ENCODE data around the gene AGO3.

AGO3 gene

GRCh38 chr1:36084497-36085115 is 153.7 kb downstream of the AGO3 start:
- DNase-seq = no peak

- no peak for DNase-seq
Observed at GRCh38 chr1:36085126-36085525, 154.2 kb downstream of the AGO3 start.

GRCh38 chr1:36085686-36086526 is 155.0 kb downstream of the AGO3 start:
- no peak for DNase-seq

GRCh38 chr1:36086529-36087232 is 155.8 kb downstream of the AGO3 start:
- no peak for DNase-seq

- DNase-seq = no peak
Observed at GRCh38 chr1:36087233-36088123, 156.6 kb downstream of the AGO3 start.

- DNase-seq = no peak
Observed at GRCh38 chr1:36088265-36088576, 157.3 kb downstream of the AGO3 start.

GRCh38 chr1:36088577-36089392 is 157.9 kb downstream of the AGO3 start, which contains the start of gene ADPRS:
Gene ADPRS (plus strand): TSS chr1:36088892. CDS start chr1:36088905, 13 bp downstream.
- peak; percentile 91 for DNase-seq

GRCh38 chr1:36089393-36090121 is 158.7 kb downstream of the AGO3 start:
- peak; percentile 12 for DNase-seq

GRCh38 chr1:36091141-36091540 is 160.2 kb downstream of the AGO3 start:
- no peak for DNase-seq

GRCh38 chr1:36091698-36092097 is 160.8 kb downstream of the AGO3 start:
- DNase-seq = no peak

- no peak for DNase-seq
Observed at GRCh38 chr1:36092166-36092797, 161.4 kb downstream of the AGO3 start.

- DNase-seq = no peak
Observed at GRCh38 chr1:36092798-36093185, 161.9 kb downstream of the AGO3 start.

GRCh38 chr1:36093226-36093625 is 162.3 kb downstream of the AGO3 start:
- DNase-seq = no peak

GRCh38 chr1:36093929-36094328 is 163.0 kb downstream of the AGO3 start:
- no peak for DNase-seq

- DNase-seq = no peak
Observed at GRCh38 chr1:36094621-36095061, 163.7 kb downstream of the AGO3 start.

GRCh38 chr1:36095760-36096405 is 165.0 kb downstream of the AGO3 start:
- DNase-seq = no peak

- DNase-seq = no peak
Observed at GRCh38 chr1:36096500-36097432, 165.9 kb downstream of the AGO3 start.

GRCh38 chr1:36097693-36098585 is 167.0 kb downstream of the AGO3 start:
- no peak for DNase-seq
